Measurements from ENCODE around the gene UXS1. TPM values are rescaled to one million over a fixed set of nuclear protein-coding genes. Genes with fewer than 3 reads are reported as not detected.

UXS1 gene
- total RNA-seq, 2 experiments from 2014 or later: 47.4 to 47.8 TPM

- no peak overlapping the region for H3K27ac Mint-ChIP-seq
- CTCF ChIA-PET: no interaction called here
- TF ChIP-seq, protein P1, sequence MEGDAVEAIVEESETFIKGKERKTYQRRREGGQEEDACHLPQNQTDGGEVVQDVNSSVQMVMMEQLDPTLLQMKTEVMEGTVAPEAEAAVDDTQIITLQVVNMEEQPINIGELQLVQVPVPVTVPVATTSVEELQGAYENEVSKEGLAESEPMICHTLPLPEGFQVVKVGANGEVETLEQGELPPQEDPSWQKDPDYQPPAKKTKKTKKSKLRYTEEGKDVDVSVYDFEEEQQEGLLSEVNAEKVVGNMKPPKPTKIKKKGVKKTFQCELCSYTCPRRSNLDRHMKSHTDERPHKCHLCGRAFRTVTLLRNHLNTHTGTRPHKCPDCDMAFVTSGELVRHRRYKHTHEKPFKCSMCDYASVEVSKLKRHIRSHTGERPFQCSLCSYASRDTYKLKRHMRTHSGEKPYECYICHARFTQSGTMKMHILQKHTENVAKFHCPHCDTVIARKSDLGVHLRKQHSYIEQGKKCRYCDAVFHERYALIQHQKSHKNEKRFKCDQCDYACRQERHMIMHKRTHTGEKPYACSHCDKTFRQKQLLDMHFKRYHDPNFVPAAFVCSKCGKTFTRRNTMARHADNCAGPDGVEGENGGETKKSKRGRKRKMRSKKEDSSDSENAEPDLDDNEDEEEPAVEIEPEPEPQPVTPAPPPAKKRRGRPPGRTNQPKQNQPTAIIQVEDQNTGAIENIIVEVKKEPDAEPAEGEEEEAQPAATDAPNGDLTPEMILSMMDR (IDR thresholded peaks at IDR 0.05): no peak
- peaks cover 35% of the 10 kb centered on the region for H3K36me3 Mint-ChIP-seq (ENCODE audit: low read depth)
- no peak for DNase-seq
- intact Hi-C loops (cut with micrococcal nuclease): no loop called here
- H3K27me3 Mint-ChIP-seq: no peaks in the 10 kb centered on the region
- H3K4me1 Mint-ChIP-seq (ENCODE audit: low read depth): peaks cover 27% of the 10 kb centered on the region
- H3K4me3 Mint-ChIP-seq: no peak overlapping the region
- POLR2A ChIA-PET: interaction anchor here (0.7 kb wide), 1 partner anchor 33 kb away, joined by 6 read pairs; no protein-coding TSS in a partner anchor
- no peak for ATAC-seq
- H3K9me3 Mint-ChIP-seq: no peaks in the 10 kb centered on the region
Measured at GRCh38 chr2:106129592-106129991, 64.5 kb downstream of the UXS1 start.

DNA sequence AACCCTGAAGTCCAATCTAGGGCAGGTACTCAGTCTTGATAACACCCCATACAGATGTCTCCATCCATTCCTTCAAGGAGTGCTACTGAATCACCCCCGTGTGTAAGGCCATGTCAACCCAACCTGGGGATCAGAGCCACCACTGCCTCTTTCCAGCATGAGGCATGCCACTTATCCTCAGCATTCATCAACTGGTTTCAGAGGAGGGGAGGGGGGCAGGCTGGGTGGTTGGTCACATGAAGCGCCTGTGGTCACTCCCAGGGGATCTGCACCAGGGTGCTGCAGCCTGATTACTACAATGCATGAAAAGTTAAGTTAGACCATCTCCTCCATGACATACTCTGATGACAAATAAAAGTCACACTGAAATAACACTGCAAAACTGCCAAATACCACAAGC lies 65.0 kb downstream of the UXS1 start:
- no peaks in the 10 kb centered on the region for H3K9me3 Mint-ChIP-seq
- ATAC-seq (no peak), DNase-seq (no peak)
- ChIA-PET POLR2A (interaction anchor here (0.7 kb wide), 1 partner anchor 33 kb away, joined by 6 read pairs; no protein-coding TSS in a partner anchor), CTCF (no interaction called here)
- H3K27ac Mint-ChIP-seq: no peak overlapping the region
- H3K36me3 Mint-ChIP-seq (ENCODE audit: low read depth): peaks cover 39% of the 10 kb centered on the region
- intact Hi-C loops (cut with micrococcal nuclease): no loop called here
- peaks cover 27% of the 10 kb centered on the region for H3K4me1 Mint-ChIP-seq (ENCODE audit: low read depth)
- TF ChIP-seq, protein P1 (IDR thresholded peaks at IDR 0.05): no peak
- no peaks in the 10 kb centered on the region for H3K27me3 Mint-ChIP-seq
- H3K4me3 Mint-ChIP-seq: no peak overlapping the region

- Mint-ChIP-seq H3K36me3 (ENCODE audit: low read depth) (peaks cover 44% of the 10 kb centered on the region), H3K4me3 (no peak overlapping the region), H3K27ac (peak overlapping the region; percentile 32), H3K4me1 (ENCODE audit: low read depth) (peaks cover 27% of the 10 kb centered on the region), H3K9me3 (no peaks in the 10 kb centered on the region), H3K27me3 (no peaks in the 10 kb centered on the region)
- ChIA-PET POLR2A (interaction anchor here (1.0 kb wide), 1 partner anchor 66 kb away, joined by 3 read pairs; no protein-coding TSS in a partner anchor), CTCF (no interaction called here)
- TF ChIP-seq, protein P1 (IDR thresholded peaks at IDR 0.05): no peak
- no peak for DNase-seq
- intact Hi-C loops (cut with micrococcal nuclease): no loop called here
- ATAC-seq: no peak
Measured at GRCh38 chr2:106127776-106128268, 66.3 kb downstream of the UXS1 start.

DNA sequence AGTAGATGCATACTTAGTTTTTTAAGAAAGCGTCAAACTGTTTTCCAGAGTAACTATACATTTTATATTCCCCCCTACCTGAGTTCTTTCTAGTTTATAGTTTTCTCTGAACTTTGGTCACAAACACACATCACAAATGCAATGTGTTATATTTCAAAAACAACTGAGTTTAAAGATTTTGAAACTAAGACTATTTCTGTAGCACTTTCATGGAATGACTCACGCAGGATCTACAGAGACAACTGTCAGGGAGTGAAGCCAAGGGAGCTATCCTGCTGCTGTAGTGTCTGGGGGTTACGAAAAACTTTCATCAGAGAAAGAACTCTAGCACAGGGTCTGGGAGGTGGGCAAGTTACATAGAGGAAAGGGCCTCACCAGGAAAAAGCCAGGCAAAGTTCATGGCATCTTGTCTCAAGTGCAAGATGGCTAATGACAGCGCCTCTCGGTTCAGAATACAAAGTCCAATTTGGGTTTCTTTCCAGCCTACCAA lies 66.8 kb downstream of the UXS1 start:
- TF ChIP-seq, protein P1 (IDR thresholded peaks at IDR 0.05): no peak
- Mint-ChIP-seq H3K27me3 (no peaks in the 10 kb centered on the region), H3K36me3 (ENCODE audit: low read depth) (peaks cover 46% of the 10 kb centered on the region), H3K4me1 (ENCODE audit: low read depth) (peaks cover 27% of the 10 kb centered on the region), H3K4me3 (no peak overlapping the region), H3K27ac (peak overlapping the region; percentile 32), H3K9me3 (no peaks in the 10 kb centered on the region)
- POLR2A ChIA-PET: interaction anchor here (1.4 kb wide), 1 partner anchor 33 kb away, joined by 3 read pairs; no protein-coding TSS in a partner anchor
- ATAC-seq (no peak), DNase-seq (no peak)
- CTCF ChIA-PET: no interaction called here
- intact Hi-C loops (cut with micrococcal nuclease): no loop called here

GRCh38 chr2:106126705-106127281 lies 67.3 kb downstream of the UXS1 start:
- no peaks in the 10 kb centered on the region for H3K27me3 Mint-ChIP-seq
- ChIA-PET CTCF (interaction anchor here (1.1 kb wide), 1 partner anchor 66 kb away, joined by 3 read pairs; no protein-coding TSS in a partner anchor), POLR2A (interaction anchor here (1.4 kb wide), 1 partner anchor 34 kb away, joined by 3 read pairs; no protein-coding TSS in a partner anchor)
- no peaks in the 10 kb centered on the region for H3K9me3 Mint-ChIP-seq
- no peak overlapping the region for H3K4me3 Mint-ChIP-seq
- intact Hi-C loops (cut with micrococcal nuclease): no loop called here
- ATAC-seq (no peak), DNase-seq (no peak)
- TF ChIP-seq, protein P1 (IDR thresholded peaks at IDR 0.05): no peak
- H3K4me1 Mint-ChIP-seq (ENCODE audit: low read depth): peaks cover 27% of the 10 kb centered on the region
- H3K36me3 Mint-ChIP-seq (ENCODE audit: low read depth): peaks cover 46% of the 10 kb centered on the region
- no peak overlapping the region for H3K27ac Mint-ChIP-seq
